WTC11 (cell line): ENCODE measurements around the gene COX17. TPM values are rescaled to one million over a fixed set of nuclear protein-coding genes. Genes with fewer than 3 reads are reported as not detected.
"Not testable (repeated sequence)": the region's sequence is repeated elsewhere in the genome, so short reads cannot be mapped to it uniquely, and the experiment has no call there.

Experiments
- ATAC-seq: fragments of 200-7000 bp; cut with Tn5 transposase; 2 replicates; pipeline ENCODE4 v1.10.0; 2021; ENCODE audit warnings: mild to moderate bottlenecking, moderate library complexity
- CTCF ChIA-PET: fragments of 300-600 bp; sonication (Branson Sonifier 250); formaldehyde crosslinking; loops from one replicate; lab custom pipeline; 2021; ENCODE audit warnings: antibody characterized with exemption; lab: Charles Lee
- POLR2A ChIA-PET: fragments of 350-600 bp; sonication (Branson Sonifier 250); formaldehyde crosslinking; loops from one replicate; lab custom pipeline; 2021; ENCODE audit warnings: antibody characterized with exemption; lab: Charles Lee
- DNase-seq: peaks from one replicate; pipeline ENCODE4 v3.0.0; 2021; ENCODE audit warnings: low spot score
- H3K27ac Mint-ChIP-seq: 2 replicates; pipeline ENCODE4 v1.8.0; 2021; ENCODE audit warnings: mixed read lengths
- H3K27me3 Mint-ChIP-seq: 2 replicates; pipeline ENCODE4 v1.8.0; 2021; ENCODE audit warnings: low read depth, mild to moderate bottlenecking, moderate library complexity, mixed read lengths
- H3K36me3 Mint-ChIP-seq: 2 replicates; pipeline ENCODE4 v1.8.0; 2021; ENCODE audit warnings: mixed read lengths
- H3K4me1 Mint-ChIP-seq: 2 replicates; pipeline ENCODE4 v1.8.0; 2022; ENCODE audit warnings: mixed read lengths
- H3K4me3 Mint-ChIP-seq: 2 replicates; pipeline ENCODE4 v1.8.0; 2021; ENCODE audit warnings: mild to moderate bottlenecking, moderate library complexity, mixed read lengths
- H3K9me3 Mint-ChIP-seq: 2 replicates; pipeline ENCODE4 v1.8.0; 2021; ENCODE audit warnings: mixed read lengths
- CBFB ChIP-seq: sonication (generic); formaldehyde crosslinking; IDR thresholded peaks from 2 replicates; pipeline ENCODE4 v1.8.1; 2022; ENCODE audit warnings: mild to moderate bottlenecking, low read depth, missing genetic modification reagents
- ELF4 ChIP-seq: sonication (generic); formaldehyde crosslinking; IDR thresholded peaks from 2 replicates; pipeline ENCODE4 v1.8.1; 2022; ENCODE audit warnings: low read depth, mild to moderate bottlenecking, moderate library complexity, missing genetic modification reagents
- FOXJ3 ChIP-seq: sonication (generic); formaldehyde crosslinking; IDR thresholded peaks from 2 replicates; pipeline ENCODE4 v1.9.0; 2021; ENCODE audit warnings: missing genetic modification reagents, mild to moderate bottlenecking, borderline replicate concordance
- GABPB1 ChIP-seq: sonication (generic); formaldehyde crosslinking; IDR thresholded peaks from 2 replicates; pipeline ENCODE4 v1.8.1; 2023; ENCODE audit warnings: mild to moderate bottlenecking, missing genetic modification reagents
- JAZF1 ChIP-seq: fragments of 250-450 bp; sonication (Bioruptor Pico); IDR thresholded peaks from 2 replicates; pipeline ENCODE4 v1.9.0; 2021; ENCODE audit warnings: moderate library complexity, mild to moderate bottlenecking, inconsistent platforms
- NFE2L1 ChIP-seq: sonication (generic); formaldehyde crosslinking; IDR thresholded peaks from 2 replicates; pipeline ENCODE4 v1.8.1; 2023; ENCODE audit warnings: missing genetic modification reagents
- OVOL2 ChIP-seq: fragments of 250-450 bp; sonication (Bioruptor Pico); IDR thresholded peaks from 2 replicates; pipeline ENCODE4 v1.9.0; 2021; ENCODE audit warnings: mild to moderate bottlenecking, borderline replicate concordance
- SMAD3 ChIP-seq: sonication (generic); formaldehyde crosslinking; IDR thresholded peaks from 2 replicates; pipeline ENCODE4 v1.8.0; 2022; ENCODE audit warnings: missing genetic modification reagents, mild to moderate bottlenecking, borderline replicate concordance
- SMAD4 ChIP-seq: sonication (generic); formaldehyde crosslinking; IDR thresholded peaks from 2 replicates; pipeline ENCODE4 v1.8.0; 2022; ENCODE audit warnings: mild to moderate bottlenecking, missing genetic modification reagents
- TP53 ChIP-seq: sonication (generic); formaldehyde crosslinking; IDR thresholded peaks from 2 replicates; pipeline ENCODE4 v1.8.1; 2023; ENCODE audit warnings: mild to moderate bottlenecking, missing genetic modification reagents
- ZNF121 ChIP-seq: sonication (generic); formaldehyde crosslinking; IDR thresholded peaks from 2 replicates; pipeline ENCODE4 v1.8.0; 2023; ENCODE audit warnings: missing genetic modification reagents
- ZNF423 ChIP-seq: fragments of 250-450 bp; sonication (Bioruptor Pico); IDR thresholded peaks from 2 replicates; pipeline ENCODE4 v2.1.2; 2022; ENCODE audit warnings: mild to moderate bottlenecking, moderate library complexity
- total RNA-seq: library from RNA; stranded (reverse); gene quantifications from 3 replicates; pipeline ENCODE4 v1.2.3, GENCODE V29; 2021
- TF ChIP-seq, protein P1 (sequence below): fragments of 200-600 bp; IDR thresholded peaks from 2 replicates; pipeline ENCODE4 v1.8.0; 2022; ENCODE audit warnings: antibody characterized with exemption
- TF ChIP-seq, protein P2 (sequence below): sonication (generic); formaldehyde crosslinking; IDR thresholded peaks from 2 replicates; pipeline ENCODE4 v1.8.1; 2022; ENCODE audit warnings: missing genetic modification reagents, borderline replicate concordance
- TF ChIP-seq, protein P3 (sequence below): sonication (generic); formaldehyde crosslinking; IDR thresholded peaks from 2 replicates; pipeline ENCODE4 v1.8.0; 2023; ENCODE audit warnings: mild to moderate bottlenecking, missing genetic modification reagents

Gene COX17
- total RNA-seq, 1 experiment from 2014 or later, result 56.0 TPM

DNA sequence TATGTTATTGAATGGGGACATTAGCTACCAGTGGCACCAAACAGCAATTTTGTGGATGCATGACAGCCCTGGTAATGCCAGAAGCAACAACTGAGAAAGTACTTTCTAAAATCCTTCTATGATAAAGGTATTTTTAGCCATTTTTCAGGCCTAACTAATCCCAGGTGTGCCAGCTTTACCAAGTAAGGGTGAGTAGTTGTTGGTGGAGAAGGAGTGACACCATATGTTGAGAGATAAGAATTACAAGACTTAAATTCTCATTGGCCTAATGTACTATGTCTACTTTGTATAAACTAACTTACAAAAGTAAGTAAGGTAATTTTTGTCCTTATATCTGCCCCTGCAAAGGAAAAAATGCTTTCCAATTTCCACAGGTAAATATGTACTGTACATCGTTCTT lies 4.1 kb upstream of the COX17 start:
- ChIA-PET POLR2A (no interaction called here), CTCF (interaction anchor here (0.6 to 1.8 kb wide), 8 partner anchors 9 to 440 kb away, joined by 3 to 11 read pairs (median 4); partner anchors contain the start of genes TIMMDC1 and TMEM39A)
- peaks cover 18% of the 10 kb centered on the region for H3K4me1 Mint-ChIP-seq
- TF ChIP-seq, protein P1, sequence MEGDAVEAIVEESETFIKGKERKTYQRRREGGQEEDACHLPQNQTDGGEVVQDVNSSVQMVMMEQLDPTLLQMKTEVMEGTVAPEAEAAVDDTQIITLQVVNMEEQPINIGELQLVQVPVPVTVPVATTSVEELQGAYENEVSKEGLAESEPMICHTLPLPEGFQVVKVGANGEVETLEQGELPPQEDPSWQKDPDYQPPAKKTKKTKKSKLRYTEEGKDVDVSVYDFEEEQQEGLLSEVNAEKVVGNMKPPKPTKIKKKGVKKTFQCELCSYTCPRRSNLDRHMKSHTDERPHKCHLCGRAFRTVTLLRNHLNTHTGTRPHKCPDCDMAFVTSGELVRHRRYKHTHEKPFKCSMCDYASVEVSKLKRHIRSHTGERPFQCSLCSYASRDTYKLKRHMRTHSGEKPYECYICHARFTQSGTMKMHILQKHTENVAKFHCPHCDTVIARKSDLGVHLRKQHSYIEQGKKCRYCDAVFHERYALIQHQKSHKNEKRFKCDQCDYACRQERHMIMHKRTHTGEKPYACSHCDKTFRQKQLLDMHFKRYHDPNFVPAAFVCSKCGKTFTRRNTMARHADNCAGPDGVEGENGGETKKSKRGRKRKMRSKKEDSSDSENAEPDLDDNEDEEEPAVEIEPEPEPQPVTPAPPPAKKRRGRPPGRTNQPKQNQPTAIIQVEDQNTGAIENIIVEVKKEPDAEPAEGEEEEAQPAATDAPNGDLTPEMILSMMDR, result 0 out of 2 replicates have a peak, but pooled peaks have one; percentile 20
- TF ChIP-seq ZNF121 (CRISPR knock-in tag), result no peak
- H3K4me3 Mint-ChIP-seq, result no peak overlapping the region
- peaks cover 4% of the 10 kb centered on the region; the same call in 1 of the 2 replicates for H3K27me3 Mint-ChIP-seq
- ATAC-seq (peak; percentile 22; the same call in 1 of the 2 replicates), DNase-seq (no peak)
- peaks cover 8% of the 10 kb centered on the region for H3K9me3 Mint-ChIP-seq
- H3K36me3 Mint-ChIP-seq, result peaks cover 6% of the 10 kb centered on the region
- no peak overlapping the region for H3K27ac Mint-ChIP-seq

DNA sequence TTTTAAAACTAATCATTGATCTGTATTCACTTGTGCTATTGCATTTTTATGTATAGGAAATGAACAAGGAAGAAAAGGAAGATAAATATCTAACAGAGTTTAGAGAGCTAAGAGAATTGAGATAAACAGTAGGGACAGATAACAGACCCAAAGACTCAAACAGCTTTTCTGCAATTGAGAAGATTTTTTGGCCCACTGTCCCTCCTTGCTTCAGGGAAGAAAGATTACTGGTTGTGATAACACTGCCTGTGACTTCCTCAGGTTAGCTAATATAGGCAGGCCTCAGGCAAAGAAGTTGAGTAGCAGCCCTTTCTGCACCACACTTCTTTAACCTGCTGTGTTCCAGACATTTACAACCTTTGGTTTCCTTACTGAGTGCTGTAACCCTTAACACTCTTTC lies 2.7 kb upstream of the COX17 start:
- Mint-ChIP-seq H3K4me1 (peaks cover 21% of the 10 kb centered on the region), H3K27me3 (peaks cover 4% of the 10 kb centered on the region; the same call in 1 of the 2 replicates), H3K27ac (no peak overlapping the region), H3K9me3 (no peaks in the 10 kb centered on the region), H3K4me3 (no peak overlapping the region), H3K36me3 (peaks cover 8% of the 10 kb centered on the region)
- ChIA-PET POLR2A (no interaction called here), CTCF (no interaction called here)
- ATAC-seq, result no peak
- DNase-seq, result no peak
- TF ChIP-seq FOXJ3 (CRISPR knock-in tag) (no peak), CBFB (CRISPR knock-in tag) (no peak), SMAD4 (CRISPR knock-in tag) (no peak), ELF4 (CRISPR knock-in tag) (no peak), GABPB1 (CRISPR knock-in tag) (no peak), JAZF1 (no peak), TP53 (no peak), SMAD3 (CRISPR knock-in tag) (no peak), OVOL2 (CRISPR knock-in tag) (no peak), ZNF423 (CRISPR knock-in tag) (no peak), NFE2L1 (CRISPR knock-in tag) (no peak)
- TF ChIP-seq, protein P2, sequence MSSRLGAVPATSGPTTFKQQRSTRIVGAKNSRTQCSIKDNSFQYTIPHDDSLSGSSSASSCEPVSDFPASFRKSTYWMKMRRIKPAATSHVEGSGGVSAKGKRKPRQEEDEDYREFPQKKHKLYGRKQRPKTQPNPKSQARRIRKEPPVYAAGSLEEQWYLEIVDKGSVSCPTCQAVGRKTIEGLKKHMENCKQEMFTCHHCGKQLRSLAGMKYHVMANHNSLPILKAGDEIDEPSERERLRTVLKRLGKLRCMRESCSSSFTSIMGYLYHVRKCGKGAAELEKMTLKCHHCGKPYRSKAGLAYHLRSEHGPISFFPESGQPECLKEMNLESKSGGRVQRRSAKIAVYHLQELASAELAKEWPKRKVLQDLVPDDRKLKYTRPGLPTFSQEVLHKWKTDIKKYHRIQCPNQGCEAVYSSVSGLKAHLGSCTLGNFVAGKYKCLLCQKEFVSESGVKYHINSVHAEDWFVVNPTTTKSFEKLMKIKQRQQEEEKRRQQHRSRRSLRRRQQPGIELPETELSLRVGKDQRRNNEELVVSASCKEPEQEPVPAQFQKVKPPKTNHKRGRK (CRISPR knock-in tag), result no peak

DNA sequence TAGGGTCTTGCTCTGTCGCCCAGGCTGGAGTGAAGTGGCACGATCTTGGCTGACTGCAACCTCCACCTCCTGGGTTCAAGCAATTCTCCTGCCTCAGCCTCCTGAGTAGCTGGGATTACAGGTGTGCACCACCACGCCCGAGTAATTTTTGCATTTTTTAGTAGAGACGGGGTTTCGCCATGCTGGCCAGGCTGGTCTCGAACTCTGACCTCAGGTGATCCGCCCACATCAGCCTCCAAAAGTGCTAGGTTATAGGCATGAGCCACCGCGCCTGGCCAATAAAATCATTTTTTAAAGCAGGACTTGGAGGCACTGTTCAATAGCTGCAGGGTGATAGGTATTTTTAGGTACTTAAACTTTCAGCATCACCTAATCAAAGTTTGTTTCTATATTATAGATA lies 1.0 kb upstream of the COX17 start:
- H3K9me3 Mint-ChIP-seq, POLR2A ChIA-PET, H3K27ac Mint-ChIP-seq, H3K27me3 Mint-ChIP-seq, ATAC-seq, DNase-seq, CTCF ChIA-PET: not testable (repeated sequence)
- 0 out of 2 replicates have a peak overlapping the region, but pooled peaks have one; percentile 12 for H3K4me3 Mint-ChIP-seq
- H3K36me3 Mint-ChIP-seq, result peaks cover 14% of the 10 kb centered on the region
- H3K4me1 Mint-ChIP-seq, result peaks cover 20% of the 10 kb centered on the region

DNA sequence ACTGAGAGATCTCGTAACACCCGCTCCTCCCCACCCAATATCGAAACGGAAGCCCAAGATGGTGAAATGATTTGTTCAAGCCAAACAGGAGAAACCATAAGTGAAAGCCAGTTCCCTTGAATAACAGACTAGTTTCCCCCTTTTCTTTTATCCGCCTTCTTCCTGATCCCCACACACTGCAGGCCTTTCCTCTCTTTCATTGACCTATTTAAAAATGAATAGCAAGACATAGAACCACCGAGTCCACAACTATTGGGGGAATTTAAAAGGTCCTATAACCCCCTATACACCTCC lies 382 bp upstream of the COX17 start:
- peaks cover 20% of the 10 kb centered on the region for H3K4me1 Mint-ChIP-seq
- TF ChIP-seq, protein P3, sequence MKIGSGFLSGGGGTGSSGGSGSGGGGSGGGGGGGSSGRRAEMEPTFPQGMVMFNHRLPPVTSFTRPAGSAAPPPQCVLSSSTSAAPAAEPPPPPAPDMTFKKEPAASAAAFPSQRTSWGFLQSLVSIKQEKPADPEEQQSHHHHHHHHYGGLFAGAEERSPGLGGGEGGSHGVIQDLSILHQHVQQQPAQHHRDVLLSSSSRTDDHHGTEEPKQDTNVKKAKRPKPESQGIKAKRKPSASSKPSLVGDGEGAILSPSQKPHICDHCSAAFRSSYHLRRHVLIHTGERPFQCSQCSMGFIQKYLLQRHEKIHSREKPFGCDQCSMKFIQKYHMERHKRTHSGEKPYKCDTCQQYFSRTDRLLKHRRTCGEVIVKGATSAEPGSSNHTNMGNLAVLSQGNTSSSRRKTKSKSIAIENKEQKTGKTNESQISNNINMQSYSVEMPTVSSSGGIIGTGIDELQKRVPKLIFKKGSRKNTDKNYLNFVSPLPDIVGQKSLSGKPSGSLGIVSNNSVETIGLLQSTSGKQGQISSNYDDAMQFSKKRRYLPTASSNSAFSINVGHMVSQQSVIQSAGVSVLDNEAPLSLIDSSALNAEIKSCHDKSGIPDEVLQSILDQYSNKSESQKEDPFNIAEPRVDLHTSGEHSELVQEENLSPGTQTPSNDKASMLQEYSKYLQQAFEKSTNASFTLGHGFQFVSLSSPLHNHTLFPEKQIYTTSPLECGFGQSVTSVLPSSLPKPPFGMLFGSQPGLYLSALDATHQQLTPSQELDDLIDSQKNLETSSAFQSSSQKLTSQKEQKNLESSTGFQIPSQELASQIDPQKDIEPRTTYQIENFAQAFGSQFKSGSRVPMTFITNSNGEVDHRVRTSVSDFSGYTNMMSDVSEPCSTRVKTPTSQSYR (CRISPR knock-in tag), result no peak
- ATAC-seq (peak; percentile 38), DNase-seq (no peak)
- peak overlapping the region; percentile 97 for H3K4me3 Mint-ChIP-seq
- H3K27ac Mint-ChIP-seq, result peak overlapping the region; percentile 96
- ChIA-PET POLR2A (no interaction called here), CTCF (no interaction called here)
- H3K27me3 Mint-ChIP-seq, result peaks cover 4% of the 10 kb centered on the region; the same call in 1 of the 2 replicates
- peaks cover 21% of the 10 kb centered on the region for H3K36me3 Mint-ChIP-seq
- H3K9me3 Mint-ChIP-seq, result no peaks in the 10 kb centered on the region
